HEK293 (cell line): ENCODE measurements around the gene WDR19.

Source experiments
- CTCF ChIA-PET: fragments of 350-600 bp; formaldehyde crosslinking; extraction: SDS; loops from one replicate; lab custom pipeline; 2021; ENCODE audit warnings: antibody characterized with exemption; lab: Yijun Ruan, JAX
- POLR2A ChIA-PET: fragments of 300-600 bp; formaldehyde crosslinking; extraction: SDS; loops from one replicate; lab custom pipeline; 2020; ENCODE audit warnings: antibody characterized with exemption, inconsistent platforms; lab: Yijun Ruan, JAX
- H3K27ac ChIP-seq: fragments of 200-500 bp; sonication (Bioruptor generic); 2 replicates; pipeline ENCODE4 v1.5.1; 2014; ENCODE audit warnings: low read depth, low read length, control low read depth, inconsistent platforms; ENCODE audit errors: extremely low read depth
- H3K36me3 ChIP-seq, 2 experiments: fragments of 200-500 bp in 1 of 2; sonication (Bioruptor generic) in 1 of 2; 1 replicate in 1 of 2; 2 replicates in 1 of 2; pipeline ENCODE4 v1.5.1; 2014 to 2017; ENCODE audit warnings: inconsistent platforms in 2 of 2, low read length in 2 of 2; ENCODE audit not compliant: control insufficient read depth in 2 of 2, insufficient read depth in 1 of 2
- H3K4me1 ChIP-seq: fragments of 200-500 bp; sonication (Bioruptor generic); 2 replicates; pipeline ENCODE4 v1.5.1; 2014; ENCODE audit warnings: mild to moderate bottlenecking, low read length, inconsistent platforms; ENCODE audit not compliant: control insufficient read depth, insufficient read depth
- H3K4me3 ChIP-seq: 2 replicates; pipeline ENCODE4 v1.5.1; 2011; ENCODE audit warnings: low read depth, mild to moderate bottlenecking, control low read depth, low read length, moderate library complexity
- H3K9me3 ChIP-seq: fragments of 200-500 bp; sonication (Bioruptor generic); 2 replicates; pipeline ENCODE4 v1.5.1; 2014; ENCODE audit warnings: low read depth, low read length, inconsistent platforms; ENCODE audit not compliant: control insufficient read depth, insufficient read depth
- GLI2 ChIP-seq: fragments of 450-650 bp; formaldehyde crosslinking; IDR thresholded peaks from 2 replicates; pipeline ENCODE4; 2017; ENCODE audit warnings: missing biosample characterization, missing genetic modification characterization, low read depth, borderline replicate concordance
- IKZF3 ChIP-seq: fragments of 450-650 bp; IDR thresholded peaks from 2 replicates; pipeline ENCODE4 v1.5.0; 2018; ENCODE audit warnings: missing biosample characterization, mild to moderate bottlenecking, missing genetic modification characterization, moderate library complexity
- OSR2 ChIP-seq: fragments of 450-650 bp; formaldehyde crosslinking; IDR thresholded peaks from 2 replicates; pipeline ENCODE4 v1.5.1; 2016; ENCODE audit warnings: missing biosample characterization, missing genetic modification characterization
- OVOL3 ChIP-seq: fragments of 450-650 bp; formaldehyde crosslinking; IDR thresholded peaks from 2 replicates; pipeline ENCODE4 v1.5.1; 2016; ENCODE audit warnings: missing biosample characterization, missing genetic modification characterization
- SP7 ChIP-seq: fragments of 450-650 bp; formaldehyde crosslinking; IDR thresholded peaks from 2 replicates; pipeline ENCODE4 v1.5.1; 2016; ENCODE audit warnings: missing biosample characterization, missing genetic modification characterization
- YY1 ChIP-seq: fragments of 450-650 bp; formaldehyde crosslinking; IDR thresholded peaks from 2 replicates; pipeline ENCODE4 v1.5.1; 2018; ENCODE audit warnings: missing biosample characterization, missing genetic modification characterization
- ZFHX2 ChIP-seq: fragments of 450-650 bp; formaldehyde crosslinking; conservative IDR thresholded peaks from 2 replicates; pipeline ENCODE4 v1.5.1; 2016; ENCODE audit warnings: missing biosample characterization, missing genetic modification characterization
- ZFP3 ChIP-seq: fragments of 450-650 bp; formaldehyde crosslinking; IDR thresholded peaks from 2 replicates; pipeline ENCODE4 v1.5.1; 2016; ENCODE audit warnings: low read depth, missing biosample characterization, missing genetic modification characterization
- ZFP41 ChIP-seq: fragments of 450-650 bp; formaldehyde crosslinking; IDR thresholded peaks from 2 replicates; pipeline ENCODE4 v1.5.1; 2016; ENCODE audit warnings: missing biosample characterization, missing genetic modification characterization, borderline replicate concordance
- ZNF155 ChIP-seq: fragments of 450-650 bp; formaldehyde crosslinking; IDR thresholded peaks from 2 replicates; pipeline ENCODE4 v1.5.1; 2016; ENCODE audit warnings: missing biosample characterization, missing genetic modification characterization
- ZNF23 ChIP-seq: fragments of 450-650 bp; formaldehyde crosslinking; IDR thresholded peaks from 2 replicates; pipeline ENCODE4 v1.5.1; 2016; ENCODE audit warnings: missing biosample characterization, missing genetic modification characterization, borderline replicate concordance
- ZNF335 ChIP-seq: fragments of 450-650 bp; formaldehyde crosslinking; conservative IDR thresholded peaks from 2 replicates; pipeline ENCODE4 v1.5.1; 2016; ENCODE audit warnings: missing biosample characterization, missing genetic modification characterization
- ZNF391 ChIP-seq: fragments of 450-650 bp; formaldehyde crosslinking; IDR thresholded peaks from 2 replicates; pipeline ENCODE4 v1.5.1; 2016; ENCODE audit warnings: low read depth, missing biosample characterization, missing genetic modification characterization, borderline replicate concordance
- ZNF433 ChIP-seq: fragments of 450-650 bp; formaldehyde crosslinking; IDR thresholded peaks from 2 replicates; pipeline ENCODE4 v1.5.1; 2016; ENCODE audit warnings: missing biosample characterization, missing genetic modification characterization, low read depth
- ZNF501 ChIP-seq: fragments of 450-650 bp; formaldehyde crosslinking; IDR thresholded peaks from 2 replicates; pipeline ENCODE4 v1.5.1; 2016; ENCODE audit warnings: missing biosample characterization, missing genetic modification characterization
- ZNF514 ChIP-seq: fragments of 450-650 bp; formaldehyde crosslinking; IDR thresholded peaks from 2 replicates; pipeline ENCODE4 v1.5.1; 2016; ENCODE audit warnings: missing biosample characterization, missing genetic modification characterization
- ZNF530 ChIP-seq: fragments of 450-650 bp; formaldehyde crosslinking; IDR thresholded peaks from 2 replicates; pipeline ENCODE4 v1.5.1; 2016; ENCODE audit warnings: low read depth, missing biosample characterization, missing genetic modification characterization
- ZNF555 ChIP-seq: fragments of 450-650 bp; formaldehyde crosslinking; conservative IDR thresholded peaks from 2 replicates; pipeline ENCODE4 v1.5.1; 2017; ENCODE audit warnings: missing biosample characterization, mild to moderate bottlenecking, missing genetic modification characterization, inconsistent platforms
- ZNF629 ChIP-seq: fragments of 450-650 bp; formaldehyde crosslinking; IDR thresholded peaks from 2 replicates; pipeline ENCODE4 v1.5.1; 2017; ENCODE audit warnings: missing biosample characterization, missing genetic modification characterization
- ZNF776 ChIP-seq: fragments of 450-650 bp; formaldehyde crosslinking; IDR thresholded peaks from 2 replicates; pipeline ENCODE4 v1.5.0; 2017; ENCODE audit warnings: missing biosample characterization, missing genetic modification characterization, borderline replicate concordance
- ZNF830 ChIP-seq: fragments of 450-650 bp; IDR thresholded peaks from 2 replicates; pipeline ENCODE4 v1.5.0; 2018; ENCODE audit warnings: missing biosample characterization, missing genetic modification characterization, low read depth, mild to moderate bottlenecking, moderate library complexity
- ZSCAN23 ChIP-seq: fragments of 450-650 bp; formaldehyde crosslinking; IDR thresholded peaks from 2 replicates; pipeline ENCODE4 v1.5.1; 2016; ENCODE audit warnings: missing biosample characterization, missing genetic modification characterization
- TF ChIP-seq, protein P1 (sequence below): fragments of 450-650 bp; IDR thresholded peaks from 2 replicates; pipeline ENCODE4 v1.5.1; 2018; ENCODE audit warnings: missing biosample characterization, missing genetic modification characterization
- TF ChIP-seq, protein P2 (sequence below): fragments of 450-650 bp; formaldehyde crosslinking; IDR thresholded peaks from 2 replicates; pipeline ENCODE4 v1.5.1; 2016; ENCODE audit warnings: missing biosample characterization, missing genetic modification characterization
- TF ChIP-seq, protein P3 (sequence below): fragments of 450-650 bp; formaldehyde crosslinking; IDR thresholded peaks from 2 replicates; pipeline ENCODE4 v1.5.1; 2016; ENCODE audit warnings: missing biosample characterization, missing genetic modification characterization, borderline replicate concordance

The WDR19 gene

DNA sequence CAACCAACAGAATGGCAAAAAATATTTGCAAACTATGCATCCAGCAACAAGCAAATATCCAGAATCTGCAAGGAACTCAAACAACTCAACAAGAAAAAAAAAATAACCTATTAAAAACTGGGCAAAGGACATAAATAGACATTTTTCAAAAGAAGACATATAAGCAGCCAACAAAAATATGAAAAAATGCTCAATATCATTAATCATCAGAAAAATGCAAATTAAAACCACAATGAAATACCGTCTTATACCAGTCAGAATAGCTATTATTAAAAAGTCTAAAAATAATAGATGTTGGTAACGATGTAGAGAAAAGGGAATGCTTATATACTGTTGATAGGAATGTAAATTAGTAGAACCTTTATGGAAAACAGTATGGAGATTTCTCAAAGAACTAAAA, 53.4 kb downstream of the WDR19 start (continued):
- TF ChIP-seq OVOL3 (tag by site-specific recombination) = no peak
- TF ChIP-seq ZNF433 (tag by site-specific recombination) = no peak
- no peak for TF ChIP-seq ZFP41 (tag by site-specific recombination)
- TF ChIP-seq, protein P1, sequence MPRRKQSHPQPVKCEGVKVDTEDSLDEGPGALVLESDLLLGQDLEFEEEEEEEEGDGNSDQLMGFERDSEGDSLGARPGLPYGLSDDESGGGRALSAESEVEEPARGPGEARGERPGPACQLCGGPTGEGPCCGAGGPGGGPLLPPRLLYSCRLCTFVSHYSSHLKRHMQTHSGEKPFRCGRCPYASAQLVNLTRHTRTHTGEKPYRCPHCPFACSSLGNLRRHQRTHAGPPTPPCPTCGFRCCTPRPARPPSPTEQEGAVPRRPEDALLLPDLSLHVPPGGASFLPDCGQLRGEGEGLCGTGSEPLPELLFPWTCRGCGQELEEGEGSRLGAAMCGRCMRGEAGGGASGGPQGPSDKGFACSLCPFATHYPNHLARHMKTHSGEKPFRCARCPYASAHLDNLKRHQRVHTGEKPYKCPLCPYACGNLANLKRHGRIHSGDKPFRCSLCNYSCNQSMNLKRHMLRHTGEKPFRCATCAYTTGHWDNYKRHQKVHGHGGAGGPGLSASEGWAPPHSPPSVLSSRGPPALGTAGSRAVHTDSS (tag by site-specific recombination) = no peak
- no peak for TF ChIP-seq ZNF555 (tag by site-specific recombination)
- TF ChIP-seq ZNF391 (tag by site-specific recombination) = no peak

DNA sequence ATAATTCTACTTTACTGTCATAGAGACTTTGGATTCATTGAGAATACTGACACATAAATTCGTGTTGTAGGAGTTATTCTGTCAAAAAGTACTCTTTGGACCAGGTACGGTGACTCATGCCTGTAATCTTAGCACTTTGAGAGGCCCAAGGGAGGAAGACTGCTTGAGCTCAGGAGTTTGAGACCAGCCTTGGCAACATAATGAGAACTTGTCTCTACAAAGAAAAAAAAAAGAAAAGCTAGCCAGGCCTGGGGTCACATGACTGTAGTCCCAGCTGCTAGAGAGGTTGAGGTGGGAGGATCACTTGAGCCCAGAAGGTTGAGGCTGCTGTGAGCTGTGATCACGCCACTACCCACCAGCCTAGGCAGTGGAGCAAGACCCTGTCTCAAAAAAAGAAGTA, 54.9 kb downstream of the WDR19 start:
- ChIA-PET POLR2A (no interaction called here), CTCF (no interaction called here)
- TF ChIP-seq ZNF23 (tag by site-specific recombination) (no peak), ZNF501 (no peak), SP7 (tag by site-specific recombination) (no peak), ZNF335 (no peak), ZNF391 (tag by site-specific recombination) (no peak), ZNF776 (tag by site-specific recombination) (no peak), ZNF530 (tag by site-specific recombination) (no peak), ZNF514 (no peak), IKZF3 (tag by site-specific recombination) (no peak), ZSCAN23 (no peak), ZNF629 (tag by site-specific recombination) (no peak), OSR2 (tag by site-specific recombination) (no peak), ZFHX2 (tag by site-specific recombination) (no peak), ZNF155 (tag by site-specific recombination) (no peak), YY1 (tag by site-specific recombination) (no peak), GLI2 (tag by site-specific recombination) (no peak), ZFP3 (no peak), ZNF830 (tag by site-specific recombination) (no peak)
- TF ChIP-seq, protein P2, sequence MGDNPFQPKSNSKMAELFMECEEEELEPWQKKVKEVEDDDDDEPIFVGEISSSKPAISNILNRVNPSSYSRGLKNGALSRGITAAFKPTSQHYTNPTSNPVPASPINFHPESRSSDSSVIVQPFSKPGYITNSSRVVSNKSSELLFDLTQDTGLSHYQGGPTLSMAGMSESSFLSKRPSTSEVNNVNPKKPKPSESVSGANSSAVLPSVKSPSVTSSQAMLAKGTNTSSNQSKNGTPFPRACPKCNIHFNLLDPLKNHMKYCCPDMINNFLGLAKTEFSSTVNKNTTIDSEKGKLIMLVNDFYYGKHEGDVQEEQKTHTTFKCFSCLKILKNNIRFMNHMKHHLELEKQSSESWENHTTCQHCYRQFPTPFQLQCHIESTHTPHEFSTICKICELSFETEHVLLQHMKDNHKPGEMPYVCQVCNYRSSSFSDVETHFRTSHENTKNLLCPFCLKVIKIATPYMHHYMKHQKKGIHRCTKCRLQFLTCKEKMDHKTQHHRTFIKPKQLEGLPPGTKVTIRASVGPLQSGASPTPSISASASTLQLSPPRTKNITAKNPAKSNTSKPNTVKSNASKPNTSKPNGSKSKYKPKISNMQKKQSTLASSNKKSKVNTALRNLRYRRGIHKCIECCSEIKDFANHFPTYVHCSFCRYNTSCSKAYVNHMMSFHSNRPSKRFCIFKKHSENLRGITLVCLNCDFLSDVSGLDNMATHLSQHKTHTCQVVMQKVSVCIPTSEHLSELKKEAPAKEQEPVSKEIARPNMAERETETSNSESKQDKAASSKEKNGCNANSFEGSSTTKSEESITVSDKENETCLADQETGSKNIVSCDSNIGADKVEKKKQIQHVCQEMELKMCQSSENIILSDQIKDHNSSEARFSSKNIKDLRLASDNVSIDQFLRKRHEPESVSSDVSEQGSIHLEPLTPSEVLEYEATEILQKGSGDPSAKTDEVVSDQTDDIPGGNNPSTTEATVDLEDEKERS (tag by site-specific recombination) = no peak
- TF ChIP-seq, protein P3, sequence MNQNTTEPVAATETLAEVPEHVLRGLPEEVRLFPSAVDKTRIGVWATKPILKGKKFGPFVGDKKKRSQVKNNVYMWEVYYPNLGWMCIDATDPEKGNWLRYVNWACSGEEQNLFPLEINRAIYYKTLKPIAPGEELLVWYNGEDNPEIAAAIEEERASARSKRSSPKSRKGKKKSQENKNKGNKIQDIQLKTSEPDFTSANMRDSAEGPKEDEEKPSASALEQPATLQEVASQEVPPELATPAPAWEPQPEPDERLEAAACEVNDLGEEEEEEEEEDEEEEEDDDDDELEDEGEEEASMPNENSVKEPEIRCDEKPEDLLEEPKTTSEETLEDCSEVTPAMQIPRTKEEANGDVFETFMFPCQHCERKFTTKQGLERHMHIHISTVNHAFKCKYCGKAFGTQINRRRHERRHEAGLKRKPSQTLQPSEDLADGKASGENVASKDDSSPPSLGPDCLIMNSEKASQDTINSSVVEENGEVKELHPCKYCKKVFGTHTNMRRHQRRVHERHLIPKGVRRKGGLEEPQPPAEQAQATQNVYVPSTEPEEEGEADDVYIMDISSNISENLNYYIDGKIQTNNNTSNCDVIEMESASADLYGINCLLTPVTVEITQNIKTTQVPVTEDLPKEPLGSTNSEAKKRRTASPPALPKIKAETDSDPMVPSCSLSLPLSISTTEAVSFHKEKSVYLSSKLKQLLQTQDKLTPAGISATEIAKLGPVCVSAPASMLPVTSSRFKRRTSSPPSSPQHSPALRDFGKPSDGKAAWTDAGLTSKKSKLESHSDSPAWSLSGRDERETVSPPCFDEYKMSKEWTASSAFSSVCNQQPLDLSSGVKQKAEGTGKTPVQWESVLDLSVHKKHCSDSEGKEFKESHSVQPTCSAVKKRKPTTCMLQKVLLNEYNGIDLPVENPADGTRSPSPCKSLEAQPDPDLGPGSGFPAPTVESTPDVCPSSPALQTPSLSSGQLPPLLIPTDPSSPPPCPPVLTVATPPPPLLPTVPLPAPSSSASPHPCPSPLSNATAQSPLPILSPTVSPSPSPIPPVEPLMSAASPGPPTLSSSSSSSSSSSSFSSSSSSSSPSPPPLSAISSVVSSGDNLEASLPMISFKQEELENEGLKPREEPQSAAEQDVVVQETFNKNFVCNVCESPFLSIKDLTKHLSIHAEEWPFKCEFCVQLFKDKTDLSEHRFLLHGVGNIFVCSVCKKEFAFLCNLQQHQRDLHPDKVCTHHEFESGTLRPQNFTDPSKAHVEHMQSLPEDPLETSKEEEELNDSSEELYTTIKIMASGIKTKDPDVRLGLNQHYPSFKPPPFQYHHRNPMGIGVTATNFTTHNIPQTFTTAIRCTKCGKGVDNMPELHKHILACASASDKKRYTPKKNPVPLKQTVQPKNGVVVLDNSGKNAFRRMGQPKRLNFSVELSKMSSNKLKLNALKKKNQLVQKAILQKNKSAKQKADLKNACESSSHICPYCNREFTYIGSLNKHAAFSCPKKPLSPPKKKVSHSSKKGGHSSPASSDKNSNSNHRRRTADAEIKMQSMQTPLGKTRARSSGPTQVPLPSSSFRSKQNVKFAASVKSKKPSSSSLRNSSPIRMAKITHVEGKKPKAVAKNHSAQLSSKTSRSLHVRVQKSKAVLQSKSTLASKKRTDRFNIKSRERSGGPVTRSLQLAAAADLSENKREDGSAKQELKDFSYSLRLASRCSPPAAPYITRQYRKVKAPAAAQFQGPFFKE (tag by site-specific recombination) = no peak
- Histone ChIP-seq H3K4me3 (no peak overlapping the region), H3K9me3 (no peaks in the 10 kb centered on the region), H3K4me1 (no peaks in the 10 kb centered on the region), H3K27ac (no peak overlapping the region), H3K36me3 (peaks cover 0 to 10% of the 10 kb centered on the region in 2 experiments; a peak in 2 of 3 replicates)
